ENCODE data around the gene NODAL.

NODAL gene

GRCh38 chr10:70399177-70399576 lies 42.3 kb downstream of the NODAL start:
- no peak for ATAC-seq (ENCODE audit: low read depth)
- TF ChIP-seq CTCF (IDR thresholded peaks at IDR 0.05; ENCODE audit: poor library complexity, severe bottlenecking), result no peak

GRCh38 chr10:70396140-70396539 lies 45.3 kb downstream of the NODAL start:
- DNase-seq (ENCODE audit: low spot score) (no peak), ATAC-seq (ENCODE audit: low read depth) (no peak)
- H3K9me3 ChIP-seq (ENCODE audit: severe bottlenecking), result no peaks in the 10 kb centered on the region
- H3K36me3 ChIP-seq (ENCODE audit: low read depth), result no peaks in the 10 kb centered on the region
- no peak overlapping the region for H3K4me3 ChIP-seq (ENCODE audit: severe bottlenecking)
- H3K27me3 ChIP-seq (ENCODE audit: insufficient read depth, poor library complexity, severe bottlenecking), result no peaks in the 10 kb centered on the region
- H3K27ac ChIP-seq (ENCODE audit: poor library complexity, severe bottlenecking), result no peak overlapping the region
- no peak for TF ChIP-seq CTCF (IDR thresholded peaks at IDR 0.05; ENCODE audit: poor library complexity, severe bottlenecking)
- no peaks in the 10 kb centered on the region for H3K4me1 ChIP-seq (ENCODE audit: insufficient read depth, poor library complexity, severe bottlenecking)

More at GRCh38 chr10:70399177-70399576, 42.3 kb downstream of the NODAL start:
- no peaks in the 10 kb centered on the region for H3K9me3 ChIP-seq (ENCODE audit: severe bottlenecking)
- no peaks in the 10 kb centered on the region for H3K36me3 ChIP-seq (ENCODE audit: low read depth)
- DNase-seq (ENCODE audit: low spot score), result no peak
- H3K4me1 ChIP-seq (ENCODE audit: insufficient read depth, poor library complexity, severe bottlenecking), result peaks cover 7% of the 10 kb centered on the region
- H3K4me3 ChIP-seq (ENCODE audit: severe bottlenecking), result no peak overlapping the region
- H3K27me3 ChIP-seq (ENCODE audit: insufficient read depth, poor library complexity, severe bottlenecking), result no peaks in the 10 kb centered on the region
- no peak overlapping the region for H3K27ac ChIP-seq (ENCODE audit: poor library complexity, severe bottlenecking)

- Histone ChIP-seq H3K27me3 (ENCODE audit: insufficient read depth, poor library complexity, severe bottlenecking) (no peaks in the 10 kb centered on the region), H3K36me3 (ENCODE audit: low read depth) (no peaks in the 10 kb centered on the region), H3K9me3 (ENCODE audit: severe bottlenecking) (no peaks in the 10 kb centered on the region), H3K27ac (ENCODE audit: poor library complexity, severe bottlenecking) (no peak overlapping the region), H3K4me1 (ENCODE audit: insufficient read depth, poor library complexity, severe bottlenecking) (peaks cover 4% of the 10 kb centered on the region), H3K4me3 (ENCODE audit: severe bottlenecking) (no peak overlapping the region)
- DNase-seq (ENCODE audit: low spot score) (no peak), ATAC-seq (ENCODE audit: low read depth) (no peak)
- no peak for TF ChIP-seq CTCF (IDR thresholded peaks at IDR 0.05; ENCODE audit: poor library complexity, severe bottlenecking)
Observed at GRCh38 chr10:70391654-70392053, 49.8 kb downstream of the NODAL start.

Data from RWPE2 (cell line).